Panc1 (cell line): ENCODE data around the gene ARFGAP1. TPM values are rescaled to one million over a fixed set of nuclear protein-coding genes. Genes with fewer than 3 reads are reported as not detected.

Experiments used
- ATAC-seq: fragments of 200-7000 bp; cut with Tn5 transposase; 2 replicates; pipeline ENCODE4 v1.9.1; 2020; ENCODE audit warnings: mild to moderate bottlenecking, moderate library complexity
- BruUV-seq: library from RNA; stranded (reverse); fragments of 400-500 nt; replicated peaks from 2 replicates; lab custom pipeline; 2021; lab: Mats Ljungman, UMichigan
- CTCF ChIA-PET: fragments of 300-600 bp; sonication (Branson Sonifier 250); formaldehyde crosslinking; loops from one replicate; lab custom pipeline; 2022; ENCODE audit warnings: antibody characterized with exemption; lab: Charles Lee
- POLR2A ChIA-PET: fragments of 300-600 bp; sonication (Branson Sonifier 250); formaldehyde crosslinking; loops from one replicate; lab custom pipeline; 2022; ENCODE audit warnings: antibody characterized with exemption; lab: Charles Lee
- DNase-seq: peaks from one replicate; pipeline ENCODE4 v3.0.0-alpha.2; 2010; ENCODE audit warnings: low read depth, low spot score
- H3K27ac ChIP-seq: 2 replicates; pipeline ENCODE4 v1.5.1; 2011; ENCODE audit warnings: mild to moderate bottlenecking, low read length, inconsistent platforms
- H3K27me3 ChIP-seq: fragments of 200-500 bp; sonication (Bioruptor generic); 2 replicates; pipeline ENCODE4 v1.6.0; 2014; ENCODE audit warnings: low read length, inconsistent platforms; ENCODE audit not compliant: control insufficient read depth, insufficient read depth
- H3K36me3 ChIP-seq: fragments of 200-500 bp; sonication (Bioruptor generic); 2 replicates; pipeline ENCODE4 v1.5.1; 2014; ENCODE audit warnings: inconsistent platforms, mild to moderate bottlenecking, low read length, moderate library complexity; ENCODE audit not compliant: control insufficient read depth, insufficient read depth
- H3K4me1 ChIP-seq: 2 replicates; pipeline ENCODE4 v1.5.1; 2011; ENCODE audit warnings: inconsistent platforms, mild to moderate bottlenecking, low read length, moderate library complexity; ENCODE audit not compliant: control insufficient read depth, insufficient read depth
- H3K4me3 ChIP-seq, 2 experiments: 2 replicates each; pipeline ENCODE4 v1.5.1; 2011 to 2012; ENCODE audit warnings: low read depth in 2 of 2, low read length in 2 of 2, mild to moderate bottlenecking in 2 of 2, inconsistent platforms in 1 of 2, moderate library complexity in 1 of 2
- H3K9me3 ChIP-seq: fragments of 200-500 bp; sonication (Bioruptor generic); 2 replicates; pipeline ENCODE4 v1.5.1; 2014; ENCODE audit warnings: low read depth, mild to moderate bottlenecking, inconsistent platforms, low read length, moderate library complexity; ENCODE audit not compliant: control insufficient read depth, insufficient read depth
- POLR2AphosphoS5 ChIP-seq: IDR thresholded peaks from 2 replicates; pipeline ENCODE4 v1.6.1; 2012; ENCODE audit warnings: mild to moderate bottlenecking, low read depth, low read length, moderate library complexity
- SIN3A ChIP-seq: IDR thresholded peaks from 2 replicates; pipeline ENCODE4 v1.6.1; 2012; ENCODE audit warnings: low read depth, mild to moderate bottlenecking, low read length, moderate library complexity, borderline replicate concordance; ENCODE audit not compliant: insufficient read depth
- TCF7L2 ChIP-seq: IDR thresholded peaks from 2 replicates; pipeline ENCODE4 v1.6.1; 2011; ENCODE audit warnings: mild to moderate bottlenecking, low read depth, low read length, inconsistent platforms
- in situ Hi-C: cut with HindIII; loops from 2 replicates; pipeline ENCODE4 v1.10.0; 2016; ENCODE audit warnings: low sequenced_read_pairs, low pct_unique_long_range_greater_than_20kb
- intact Hi-C: fragments of 100-400 bp; cut with micrococcal nuclease; formaldehyde crosslinking; loops from one replicate; pipeline ENCODE4 v1.10.0; 2022; ENCODE audit not compliant: unreplicated experiment
- total RNA-seq: library from RNA; stranded (reverse); gene quantifications from one replicate; pipeline ENCODE4 v1.2.1, GENCODE V29; 2021; ENCODE audit not compliant: unreplicated experiment
- TF ChIP-seq, protein P1 (sequence below), 2 experiments: IDR thresholded peaks; 2 replicates each; pipeline ENCODE4 v1.6.1; 2011 to 2012; ENCODE audit warnings: low read depth in 2 of 2, control low read depth in 1 of 2, low read length in 1 of 2, mild to moderate bottlenecking in 1 of 2, moderate library complexity in 1 of 2; ENCODE audit not compliant: insufficient read depth in 1 of 2
- TF ChIP-seq, protein P2 (sequence below): fragments of 450-650 bp; IDR thresholded peaks from 2 replicates; pipeline ENCODE4 v1.5.1; 2017; ENCODE audit warnings: mild to moderate bottlenecking

Gene ARFGAP1
- total RNA-seq, 1 experiment from 2014 or later: 110 TPM

- BruUV-seq: no TSS peak
- H3K36me3 ChIP-seq: no peaks in the 10 kb centered on the region
- intact Hi-C loops: no loop called here
- CTCF ChIA-PET: interaction anchor here (2.2 kb wide), 1 partner anchor 16 kb away, joined by 8 read pairs; no protein-coding TSS in a partner anchor
- H3K4me1 ChIP-seq: peaks cover 39% of the 10 kb centered on the region
- H3K4me3 ChIP-seq: no peak overlapping the region
- no peaks in the 10 kb centered on the region for H3K27me3 ChIP-seq
- DNase-seq (no peak), ATAC-seq (no peak)
- POLR2A ChIA-PET: no interaction called here
- H3K27ac ChIP-seq: no peak overlapping the region
- no peaks in the 10 kb centered on the region for H3K9me3 ChIP-seq
- in situ Hi-C loops: no loop called here
- TF ChIP-seq POLR2AphosphoS5 (no peak), TCF7L2 (no peak), SIN3A (no peak)
- TF ChIP-seq, protein P1, sequence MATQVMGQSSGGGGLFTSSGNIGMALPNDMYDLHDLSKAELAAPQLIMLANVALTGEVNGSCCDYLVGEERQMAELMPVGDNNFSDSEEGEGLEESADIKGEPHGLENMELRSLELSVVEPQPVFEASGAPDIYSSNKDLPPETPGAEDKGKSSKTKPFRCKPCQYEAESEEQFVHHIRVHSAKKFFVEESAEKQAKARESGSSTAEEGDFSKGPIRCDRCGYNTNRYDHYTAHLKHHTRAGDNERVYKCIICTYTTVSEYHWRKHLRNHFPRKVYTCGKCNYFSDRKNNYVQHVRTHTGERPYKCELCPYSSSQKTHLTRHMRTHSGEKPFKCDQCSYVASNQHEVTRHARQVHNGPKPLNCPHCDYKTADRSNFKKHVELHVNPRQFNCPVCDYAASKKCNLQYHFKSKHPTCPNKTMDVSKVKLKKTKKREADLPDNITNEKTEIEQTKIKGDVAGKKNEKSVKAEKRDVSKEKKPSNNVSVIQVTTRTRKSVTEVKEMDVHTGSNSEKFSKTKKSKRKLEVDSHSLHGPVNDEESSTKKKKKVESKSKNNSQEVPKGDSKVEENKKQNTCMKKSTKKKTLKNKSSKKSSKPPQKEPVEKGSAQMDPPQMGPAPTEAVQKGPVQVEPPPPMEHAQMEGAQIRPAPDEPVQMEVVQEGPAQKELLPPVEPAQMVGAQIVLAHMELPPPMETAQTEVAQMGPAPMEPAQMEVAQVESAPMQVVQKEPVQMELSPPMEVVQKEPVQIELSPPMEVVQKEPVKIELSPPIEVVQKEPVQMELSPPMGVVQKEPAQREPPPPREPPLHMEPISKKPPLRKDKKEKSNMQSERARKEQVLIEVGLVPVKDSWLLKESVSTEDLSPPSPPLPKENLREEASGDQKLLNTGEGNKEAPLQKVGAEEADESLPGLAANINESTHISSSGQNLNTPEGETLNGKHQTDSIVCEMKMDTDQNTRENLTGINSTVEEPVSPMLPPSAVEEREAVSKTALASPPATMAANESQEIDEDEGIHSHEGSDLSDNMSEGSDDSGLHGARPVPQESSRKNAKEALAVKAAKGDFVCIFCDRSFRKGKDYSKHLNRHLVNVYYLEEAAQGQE (IDR thresholded peaks at IDR 0.05; ENCODE audit: insufficient read depth in 1 of 2, low read depth in 2 of 2, low read length in 1 of 2): no peak
- TF ChIP-seq, protein P2, sequence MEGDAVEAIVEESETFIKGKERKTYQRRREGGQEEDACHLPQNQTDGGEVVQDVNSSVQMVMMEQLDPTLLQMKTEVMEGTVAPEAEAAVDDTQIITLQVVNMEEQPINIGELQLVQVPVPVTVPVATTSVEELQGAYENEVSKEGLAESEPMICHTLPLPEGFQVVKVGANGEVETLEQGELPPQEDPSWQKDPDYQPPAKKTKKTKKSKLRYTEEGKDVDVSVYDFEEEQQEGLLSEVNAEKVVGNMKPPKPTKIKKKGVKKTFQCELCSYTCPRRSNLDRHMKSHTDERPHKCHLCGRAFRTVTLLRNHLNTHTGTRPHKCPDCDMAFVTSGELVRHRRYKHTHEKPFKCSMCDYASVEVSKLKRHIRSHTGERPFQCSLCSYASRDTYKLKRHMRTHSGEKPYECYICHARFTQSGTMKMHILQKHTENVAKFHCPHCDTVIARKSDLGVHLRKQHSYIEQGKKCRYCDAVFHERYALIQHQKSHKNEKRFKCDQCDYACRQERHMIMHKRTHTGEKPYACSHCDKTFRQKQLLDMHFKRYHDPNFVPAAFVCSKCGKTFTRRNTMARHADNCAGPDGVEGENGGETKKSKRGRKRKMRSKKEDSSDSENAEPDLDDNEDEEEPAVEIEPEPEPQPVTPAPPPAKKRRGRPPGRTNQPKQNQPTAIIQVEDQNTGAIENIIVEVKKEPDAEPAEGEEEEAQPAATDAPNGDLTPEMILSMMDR: no peak
These were observed 33.2 kb upstream of the ARFGAP1 start for GRCh38 chr20:63239431-63239830.

GRCh38 chr20:63240004-63240403, 32.6 kb upstream of the ARFGAP1 start:
- no peaks in the 10 kb centered on the region for H3K36me3 ChIP-seq
- peaks cover 33% of the 10 kb centered on the region for H3K4me1 ChIP-seq
- no TSS peak for BruUV-seq
- in situ Hi-C loops: no loop called here
- no peak overlapping the region for H3K4me3 ChIP-seq
- ChIA-PET CTCF (no interaction called here), POLR2A (no interaction called here)
- no peak overlapping the region for H3K27ac ChIP-seq
- TF ChIP-seq SIN3A (no peak), POLR2AphosphoS5 (no peak), TCF7L2 (no peak)
- TF ChIP-seq, protein P2: no peak
- TF ChIP-seq, protein P1 (IDR thresholded peaks at IDR 0.05; ENCODE audit: insufficient read depth in 1 of 2, low read depth in 2 of 2, low read length in 1 of 2): no peak
- no peaks in the 10 kb centered on the region for H3K9me3 ChIP-seq
- H3K27me3 ChIP-seq: no peaks in the 10 kb centered on the region
- no peak for DNase-seq
- no peak for ATAC-seq
- intact Hi-C loops: no loop called here
